Spleen (tissue), 11 donors: ENCODE measurements around the gene PLEKHA5. TPM values are rescaled to one million over a fixed set of nuclear protein-coding genes. Genes with fewer than 3 reads are reported as not detected.
"Not testable (repeated sequence)": the region's sequence is repeated elsewhere in the genome, so short reads cannot be mapped to it uniquely, and the experiment has no call there.

Experiments
- DNase-seq: peaks from one replicate; pipeline ENCODE4 v3.0.0-alpha.2; 2020
- H3K27ac ChIP-seq, 8 donors: fragments of 200-600 bp; sonication (generic) in 7 of 8; 1 replicate in 4 of 8; 2 replicates in 4 of 8; pipeline versions ENCODE4 v1.5.0 to v1.8.0; 2016 to 2021; ENCODE audit warnings: inconsistent platforms in 4 of 8, mild to moderate bottlenecking in 4 of 8, moderate library complexity in 1 of 8
- H3K27me3 ChIP-seq, 7 donors: fragments of 200-600 bp; sonication (generic) in 6 of 7; replicated peaks in 1 of 7; 1 replicate in 4 of 7; 2 replicates in 3 of 7; pipeline versions ENCODE4 v1.5.0 to v1.8.0; 2016 to 2021; ENCODE audit warnings: inconsistent platforms in 3 of 7, mild to moderate bottlenecking in 1 of 7
- H3K36me3 ChIP-seq, 6 donors: fragments of 200-600 bp; sonication (generic) in 5 of 6; 1 replicate in 4 of 6; 2 replicates in 2 of 6; pipeline versions ENCODE4 v1.5.0 to v1.8.0; 2016 to 2021; ENCODE audit warnings: inconsistent platforms in 2 of 6
- H3K4me1 ChIP-seq, 6 donors: fragments of 200-600 bp; sonication (generic) in 5 of 6; 1 replicate in 3 of 6; 2 replicates in 3 of 6; pipeline versions ENCODE4 v1.5.0 to v1.8.0; 2016 to 2021; ENCODE audit warnings: inconsistent platforms in 3 of 6
- H3K4me3 ChIP-seq, 8 donors: fragments of 200-600 bp; sonication (generic) in 7 of 8; 1 replicate in 4 of 8; 2 replicates in 4 of 8; pipeline versions ENCODE4 v1.5.0 to v1.8.0; 2016 to 2021; ENCODE audit warnings: inconsistent platforms in 4 of 8, mild to moderate bottlenecking in 4 of 8, moderate library complexity in 2 of 8
- H3K9me3 ChIP-seq, 8 donors: fragments of 200-600 bp; sonication (generic) in 7 of 8; 1 replicate in 4 of 8; 2 replicates in 4 of 8; pipeline versions ENCODE4 v1.5.0 to v1.8.0; 2016 to 2021; ENCODE audit warnings: inconsistent platforms in 4 of 8
- CTCF ChIP-seq, 11 experiments: fragments of 200-600 bp in 7 of 11; fragments of 450-650 bp in 4 of 11; sonication (generic) in 4 of 11; IDR thresholded peaks in 8 of 11; conservative IDR thresholded peaks in 3 of 11; 1 replicate in 7 of 11; 2 replicates in 4 of 11; pipeline versions ENCODE4 v1.4.0 to v1.8.0; 2016 to 2021; ENCODE audit warnings: antibody characterized with exemption in 11 of 11, inconsistent platforms in 4 of 11, mild to moderate bottlenecking in 1 of 11
- POLR2A ChIP-seq, 3 donors: fragments of 450-650 bp; IDR thresholded peaks; one replicate each; pipeline ENCODE4 v1.5.1; 2017; ENCODE audit warnings: antibody characterized with exemption in 3 of 3, mild to moderate bottlenecking in 1 of 3
- POLR2AphosphoS5 ChIP-seq, 3 donors: sonication (generic); formaldehyde crosslinking; IDR thresholded peaks; one replicate each; pipeline ENCODE4 v1.5.1; 2017; ENCODE audit warnings: antibody characterized with exemption in 3 of 3
- WGBS, 5 donors: extraction: QIAGEN DNeasy Blood & Tissue Kit in 3 of 5; methylation state at CpG; one replicate each; pipeline versions ENCODE4 v1.1.5 to v1.1.7; 2013 to 2018; 5-methylcytosine and 5-hydroxymethylcytosine counted together
- intact Hi-C: fragments of 100-400 bp; cut with DNase I; formaldehyde crosslinking; loops from one replicate; pipeline ENCODE4 v1.15.0; 2023; ENCODE audit warnings: low total_unique reads
- polyA plus RNA-seq, 3 donors: library from polyadenylated mRNA; stranded (reverse); fragments of 200-250 nt; gene quantifications; one replicate each; pipeline ENCODE4 v1.2.1, GENCODE V29; 2013
- total RNA-seq, 7 donors: library from RNA; depleted of rRNA in 3 of 7; stranded (reverse); fragments of >200 nt in 3 of 7; fragmentation: NEBNext Ultra II Directional in 4 of 7; extraction: Animal tissue kit (Norgen Biotek cat#: 25700) in 4 of 7; gene quantifications; one replicate each; pipeline versions ENCODE4 v1.1.0 to v1.2.1, GENCODE V29; 2016 to 2021
- donor health status: healthy with polysubstance abuse.
- donor health status: DM: no; HTN: no; CAD: no; lungs with moderate emphysema.
- donor health status: DM: no; HTN: no; CAD: no.
- donor health status: Bipolar disorder and iron deficiency.
- donor health status: healthy.
- donor health status: DM: no; HTN: no; CAD: no.
- donor health status: DM: yes; HTN: yes; CAD: no.

PLEKHA5 gene
- total and polyA plus RNA-seq, 10 donors = 1.3 to 13.6 (median 6.5) TPM

GRCh38 chr12:19302100-19302640 lies 172.6 kb downstream of the PLEKHA5 start:
- Histone ChIP-seq H3K36me3 (no peaks in the 10 kb centered on the region), H3K4me1 (peaks cover 0 to 5% (median 0%) of the 10 kb centered on the region in 6 donors), H3K27ac (no peak overlapping the region), H3K27me3 (no peaks in the 10 kb centered on the region), H3K9me3 (no peaks in the 10 kb centered on the region), H3K4me3 (no peak overlapping the region)
- TF ChIP-seq POLR2A (IDR thresholded peaks at IDR 0.05) (no peak), POLR2AphosphoS5 (IDR thresholded peaks at IDR 0.05) (no peak), CTCF (IDR thresholded peaks at IDR 0.05 in 8 of 11, conservative IDR thresholded peaks at IDR 0.05 in 3 of 11) (no peak)
- intact Hi-C loops = no loop called here
- no peak for DNase-seq
- WGBS, 5 donors = 87 to 95% (median 90%) methylated on average over 5 of the region's 5 CpGs

DNA sequence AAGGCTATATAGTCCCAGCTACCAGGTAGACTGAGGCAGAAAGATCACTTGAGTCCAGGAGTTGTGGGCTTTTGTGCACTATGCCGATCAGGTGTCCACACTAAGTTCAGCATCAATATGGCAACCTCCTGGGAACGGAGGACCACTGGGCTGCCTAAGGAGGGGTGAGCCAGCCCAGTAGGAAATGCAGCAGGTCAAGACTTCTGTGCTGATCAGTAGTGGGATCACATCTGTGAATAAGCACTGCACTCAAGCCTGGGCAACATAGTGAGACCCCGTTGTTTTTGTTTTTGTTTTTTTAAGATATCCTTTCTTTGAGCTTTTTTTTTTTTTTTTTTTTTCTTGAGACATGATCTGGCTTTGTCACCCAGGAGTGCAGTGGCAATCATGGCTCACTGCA lies 174.0 kb downstream of the PLEKHA5 start:
- TF ChIP-seq CTCF (IDR thresholded peaks at IDR 0.05 in 8 of 11, conservative IDR thresholded peaks at IDR 0.05 in 3 of 11) (no peak), POLR2AphosphoS5 (IDR thresholded peaks at IDR 0.05) (no peak), POLR2A (IDR thresholded peaks at IDR 0.05) (no peak)
- Histone ChIP-seq H3K9me3 (no peaks in the 10 kb centered on the region), H3K27ac (no peak overlapping the region), H3K36me3 (no peaks in the 10 kb centered on the region), H3K27me3 (no peaks in the 10 kb centered on the region), H3K4me1 (peaks cover 0 to 5% (median 0%) of the 10 kb centered on the region in 6 donors), H3K4me3 (no peak overlapping the region)
- no peak for DNase-seq
- intact Hi-C loops = no loop called here
- 84 to 98% (median 93%) methylated on average over 3 of the region's 3 CpGs for WGBS, 5 donors

GRCh38 chr12:19304149-19304750 lies 174.7 kb downstream of the PLEKHA5 start:
- TF ChIP-seq POLR2A (IDR thresholded peaks at IDR 0.05) = no peak
- TF ChIP-seq CTCF (IDR thresholded peaks at IDR 0.05 in 8 of 11, conservative IDR thresholded peaks at IDR 0.05 in 3 of 11) = no peak
- no peak for TF ChIP-seq POLR2AphosphoS5 (IDR thresholded peaks at IDR 0.05)
- no peaks in the 10 kb centered on the region for H3K36me3 ChIP-seq
- intact Hi-C loops = no loop called here
- WGBS, 5 donors = 95 to 99% (median 98%) methylated on average over 10 of the region's 10 CpGs
- no peaks in the 10 kb centered on the region for H3K27me3 ChIP-seq
- no peak overlapping the region for H3K27ac ChIP-seq
- DNase-seq = no peak
- no peak overlapping the region for H3K4me3 ChIP-seq
- H3K4me1 ChIP-seq = peaks cover 0 to 5% (median 0%) of the 10 kb centered on the region in 6 donors
- H3K9me3 ChIP-seq = no peaks in the 10 kb centered on the region

- H3K4me3 ChIP-seq, H3K4me1 ChIP-seq, H3K27me3 ChIP-seq, H3K27ac ChIP-seq, intact Hi-C loops, H3K36me3 ChIP-seq, DNase-seq, H3K9me3 ChIP-seq: not testable (repeated sequence)
- WGBS, 5 donors = 91 to 97% (median 94%) methylated on average over 14 of the region's 14 CpGs
Measured at GRCh38 chr12:19305621-19306020, 176.1 kb downstream of the PLEKHA5 start.
